GM12873 (cell line): Measurements from ENCODE around the gene BAHCC1.

Experiments
- TF ChIP-seq, protein P1 (sequence below): IDR thresholded peaks from 2 replicates; pipeline ENCODE4 v1.5.1; 2012; ENCODE audit warnings: low read depth, mild to moderate bottlenecking, moderate library complexity, low read length, control low read depth; ENCODE audit not compliant: insufficient read depth; ENCODE audit errors: missing control alignments

Gene BAHCC1

DNA sequence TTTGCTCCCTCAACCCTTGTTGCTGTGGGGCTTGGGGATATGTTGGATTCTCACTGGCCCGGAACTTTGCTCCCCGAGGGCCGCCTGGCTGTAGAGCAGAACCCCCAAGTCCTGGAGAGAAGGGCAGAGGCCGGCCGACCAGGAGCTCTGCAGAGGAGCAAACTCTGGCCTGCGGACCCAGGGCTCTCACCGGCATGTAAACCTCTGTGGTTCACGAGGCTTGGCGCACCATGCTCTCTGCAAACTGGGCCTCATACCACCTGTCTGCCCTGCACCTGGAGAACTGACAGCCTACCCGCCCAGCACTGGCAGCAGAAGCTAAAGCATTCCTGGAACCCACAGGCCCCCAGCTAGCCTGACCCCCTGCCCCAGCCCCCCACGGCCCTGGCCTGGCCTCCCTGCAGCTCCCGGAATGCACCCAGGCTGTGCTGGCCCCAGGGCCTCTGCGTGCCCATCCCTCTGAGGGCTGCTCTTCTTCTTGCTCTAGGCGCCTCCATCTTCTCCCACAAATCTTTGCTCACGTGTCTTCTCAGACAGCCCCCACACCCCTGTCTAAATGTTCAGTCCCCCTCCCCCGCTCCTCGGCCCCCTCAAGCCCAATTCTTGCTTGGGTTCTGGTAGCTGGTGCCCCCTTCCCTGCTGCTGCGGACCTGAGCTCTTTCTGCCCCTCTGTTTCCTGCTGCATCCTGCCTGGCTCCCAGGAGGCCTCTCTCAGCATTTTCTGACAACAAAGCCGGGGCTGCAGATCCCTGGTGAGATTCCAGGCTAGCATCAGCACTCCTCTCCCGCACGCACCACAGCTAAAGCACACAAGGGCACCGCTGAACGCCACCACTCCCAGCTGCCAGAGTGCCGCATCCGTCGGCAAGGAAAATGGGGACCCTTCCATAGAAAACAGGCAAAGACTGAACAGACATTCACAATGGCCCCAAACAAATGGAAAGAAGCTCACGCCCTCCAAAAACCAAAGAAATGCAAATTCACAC, 94.0 kb downstream of the BAHCC1 start:
- TF ChIP-seq, protein P1, sequence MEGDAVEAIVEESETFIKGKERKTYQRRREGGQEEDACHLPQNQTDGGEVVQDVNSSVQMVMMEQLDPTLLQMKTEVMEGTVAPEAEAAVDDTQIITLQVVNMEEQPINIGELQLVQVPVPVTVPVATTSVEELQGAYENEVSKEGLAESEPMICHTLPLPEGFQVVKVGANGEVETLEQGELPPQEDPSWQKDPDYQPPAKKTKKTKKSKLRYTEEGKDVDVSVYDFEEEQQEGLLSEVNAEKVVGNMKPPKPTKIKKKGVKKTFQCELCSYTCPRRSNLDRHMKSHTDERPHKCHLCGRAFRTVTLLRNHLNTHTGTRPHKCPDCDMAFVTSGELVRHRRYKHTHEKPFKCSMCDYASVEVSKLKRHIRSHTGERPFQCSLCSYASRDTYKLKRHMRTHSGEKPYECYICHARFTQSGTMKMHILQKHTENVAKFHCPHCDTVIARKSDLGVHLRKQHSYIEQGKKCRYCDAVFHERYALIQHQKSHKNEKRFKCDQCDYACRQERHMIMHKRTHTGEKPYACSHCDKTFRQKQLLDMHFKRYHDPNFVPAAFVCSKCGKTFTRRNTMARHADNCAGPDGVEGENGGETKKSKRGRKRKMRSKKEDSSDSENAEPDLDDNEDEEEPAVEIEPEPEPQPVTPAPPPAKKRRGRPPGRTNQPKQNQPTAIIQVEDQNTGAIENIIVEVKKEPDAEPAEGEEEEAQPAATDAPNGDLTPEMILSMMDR: no peak

DNA sequence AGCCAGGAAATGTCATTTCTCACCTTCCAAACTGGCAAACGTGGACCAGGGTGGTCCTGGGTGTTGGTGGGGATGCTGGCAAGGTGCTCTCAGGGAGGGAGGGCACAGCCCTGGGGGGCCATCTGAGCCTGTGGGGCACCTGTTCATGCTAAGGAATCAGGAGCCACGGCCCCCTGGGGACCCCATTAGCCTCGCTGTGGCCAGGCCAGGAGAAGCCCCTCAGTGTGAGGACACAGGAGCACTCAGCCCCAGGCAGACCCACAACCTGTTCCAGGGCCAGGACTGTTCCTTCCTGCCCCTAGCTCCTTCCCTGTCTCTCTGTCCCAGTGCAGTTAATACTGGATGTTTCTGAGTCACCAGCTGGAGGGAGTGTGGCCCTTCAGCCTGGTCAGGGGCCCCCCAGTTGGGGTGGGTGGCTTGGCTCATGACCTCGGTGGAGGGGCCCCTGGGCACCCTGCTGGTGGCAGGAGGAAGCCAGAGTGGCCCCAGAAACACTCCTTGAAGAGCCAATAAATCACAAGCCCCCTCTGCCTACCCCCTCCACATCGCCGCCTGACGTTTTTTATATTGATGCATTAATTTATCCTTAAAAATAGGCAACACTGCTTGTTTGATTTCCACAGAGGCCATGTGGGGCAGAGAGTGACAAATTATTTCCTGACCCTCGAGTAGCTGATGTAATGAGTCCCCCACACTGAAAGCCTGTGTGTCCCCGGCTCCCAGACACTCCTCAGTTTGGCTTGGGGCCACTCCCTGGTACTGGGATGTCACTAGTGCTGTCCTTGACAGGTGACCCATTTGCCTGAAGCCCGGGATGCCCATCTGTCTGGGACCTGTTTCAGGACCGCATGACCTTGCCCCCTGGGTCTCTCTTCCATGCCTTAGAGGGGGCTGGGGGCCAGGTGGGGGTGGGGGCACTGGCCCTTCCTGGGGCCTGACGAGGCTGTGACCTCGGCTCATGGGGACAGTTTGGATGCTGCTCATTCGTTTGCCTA, 95.0 kb downstream of the BAHCC1 start:
- TF ChIP-seq, protein P1: no peak

DNA sequence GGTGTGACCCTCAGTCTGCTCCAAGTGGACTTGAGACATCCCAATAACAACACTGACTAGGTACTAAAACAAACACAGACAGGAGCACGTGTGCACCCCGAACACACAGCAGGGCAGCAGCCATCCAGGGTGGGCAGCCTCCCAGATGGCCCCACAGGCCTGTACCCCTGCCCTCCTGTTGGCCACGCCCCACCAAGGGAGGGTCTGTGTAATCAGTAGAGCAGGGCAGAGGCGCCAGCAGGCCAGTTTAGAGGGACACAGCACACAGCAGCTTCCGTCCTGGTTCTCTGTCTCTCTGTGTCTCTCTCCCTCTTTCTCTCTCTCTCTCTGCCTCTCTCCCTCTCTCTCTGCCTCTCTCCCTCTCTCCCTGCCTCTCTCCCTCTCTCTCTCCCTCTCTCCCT, 95.9 kb downstream of the BAHCC1 start:
- TF ChIP-seq, protein P1: no peak

DNA sequence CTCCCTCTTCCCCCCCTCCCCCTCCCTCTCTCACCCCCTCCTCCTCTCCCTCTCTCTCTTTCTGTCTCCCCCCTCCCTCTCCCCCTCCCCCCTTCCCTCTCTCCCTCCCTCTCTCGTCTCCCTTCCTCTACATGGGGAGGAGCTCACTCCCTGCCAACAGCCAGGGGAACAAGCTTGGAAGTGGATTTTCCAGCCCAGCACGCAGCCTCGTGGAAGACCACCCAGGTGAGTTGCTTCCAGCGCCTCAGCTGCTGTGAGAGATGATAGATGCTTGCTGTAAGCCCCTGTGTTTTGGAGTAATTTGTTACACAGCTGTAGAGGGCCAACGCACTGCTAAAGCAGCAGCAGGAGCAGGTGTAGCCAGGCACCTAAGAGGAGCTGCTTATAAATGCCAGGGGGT, 96.5 kb downstream of the BAHCC1 start:
- TF ChIP-seq, protein P1: no peak

DNA sequence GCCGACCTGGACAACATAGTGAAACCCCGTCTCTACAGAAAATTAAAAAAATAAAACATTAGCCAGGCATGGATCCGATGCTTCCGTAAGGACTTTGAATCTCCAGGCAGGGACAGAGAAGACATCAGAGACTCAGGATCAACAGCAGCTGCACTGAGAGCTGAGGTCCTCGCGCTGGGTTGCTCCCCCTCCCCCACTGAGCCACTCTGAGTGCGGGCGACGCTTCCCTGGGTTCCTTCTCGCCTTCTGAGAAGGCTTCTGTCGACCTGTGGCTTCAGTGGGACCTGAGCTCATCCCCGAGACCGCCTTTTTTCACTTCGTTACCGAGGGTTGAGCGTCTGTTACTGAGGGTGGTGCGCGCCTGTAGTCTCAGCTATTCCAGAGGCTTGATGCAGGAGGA, 96.9 kb downstream of the BAHCC1 start:
- TF ChIP-seq, protein P1: no peak

DNA sequence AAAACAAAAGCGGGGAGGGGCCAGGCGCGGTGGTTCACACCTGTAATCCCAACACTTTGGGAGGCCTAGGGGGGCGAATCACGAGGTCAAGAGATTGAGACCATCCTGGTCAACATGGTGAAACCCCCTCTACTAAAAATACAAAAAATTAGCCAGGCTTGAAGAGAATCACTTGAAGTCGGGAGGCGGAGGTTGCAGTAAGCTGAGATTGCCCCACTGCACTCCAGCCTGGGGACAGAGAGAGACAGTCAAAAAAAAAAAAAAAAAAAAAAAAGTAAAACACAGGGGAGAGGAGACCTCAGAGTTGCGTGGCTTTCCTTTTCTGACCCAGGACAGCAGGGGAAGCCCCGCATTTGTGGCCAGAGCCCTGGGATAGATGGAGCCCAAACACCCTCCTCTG, 97.4 kb downstream of the BAHCC1 start:
- TF ChIP-seq, protein P1: no peak
